HG03196 (cell line): Measurements from ENCODE around the gene OPTC.
"Not testable (repeated sequence)": the region's sequence is repeated elsewhere in the genome, so short reads cannot be mapped to it uniquely, and the experiment has no call there.

Experiments
- ATAC-seq: cut with Tn5 transposase; IDR thresholded peaks from one replicate; pipeline ENCODE4 v1.9.1; 2021; ENCODE audit not compliant: unreplicated experiment

Gene OPTC

GRCh38 chr1:203493901-203494300 lies at the start of gene OPTC:
Gene OPTC (plus strand): TSS chr1:203494153. CDS start chr1:203496006, 1,853 bp downstream.
- no peak for ATAC-seq

- no peak for ATAC-seq
Measured at GRCh38 chr1:203444171-203444576, 49.8 kb upstream of the OPTC start.

GRCh38 chr1:203447151-203447550 lies 46.8 kb upstream of the OPTC start:
- no peak for ATAC-seq

GRCh38 chr1:203447598-203447997 lies 46.4 kb upstream of the OPTC start:
- not testable (repeated sequence) for ATAC-seq

- ATAC-seq = no peak
Measured at GRCh38 chr1:203448521-203449061, 45.4 kb upstream of the OPTC start.

GRCh38 chr1:203450001-203450400 lies 44.0 kb upstream of the OPTC start:
- no peak for ATAC-seq

GRCh38 chr1:203450479-203451149 lies 43.3 kb upstream of the OPTC start:
- ATAC-seq = no peak

- ATAC-seq = no peak
Measured at GRCh38 chr1:203451836-203452784, 41.8 kb upstream of the OPTC start.

GRCh38 chr1:203453016-203453415 lies 40.9 kb upstream of the OPTC start:
- no peak for ATAC-seq

- no peak for ATAC-seq
Measured at GRCh38 chr1:203453616-203454015, 40.3 kb upstream of the OPTC start.

GRCh38 chr1:203454986-203455471 lies 38.9 kb upstream of the OPTC start:
- no peak for ATAC-seq

GRCh38 chr1:203455706-203456105 lies 38.2 kb upstream of the OPTC start:
- no peak for ATAC-seq

GRCh38 chr1:203456577-203456976 lies 37.4 kb upstream of the OPTC start:
- no peak for ATAC-seq

- no peak for ATAC-seq
Measured at GRCh38 chr1:203458078-203458477, 35.9 kb upstream of the OPTC start.

GRCh38 chr1:203459671-203460201 lies 34.2 kb upstream of the OPTC start:
- ATAC-seq = no peak

- ATAC-seq = no peak
Measured at GRCh38 chr1:203461717-203462116, 32.2 kb upstream of the OPTC start.

GRCh38 chr1:203462143-203462542 lies 31.8 kb upstream of the OPTC start:
- no peak for ATAC-seq

GRCh38 chr1:203462878-203463277 lies 31.1 kb upstream of the OPTC start:
- no peak for ATAC-seq

GRCh38 chr1:203463469-203464062 lies 30.4 kb upstream of the OPTC start:
- ATAC-seq = no peak

- ATAC-seq = no peak
Measured at GRCh38 chr1:203464226-203464625, 29.7 kb upstream of the OPTC start.

GRCh38 chr1:203464743-203465142 lies 29.2 kb upstream of the OPTC start:
- no peak for ATAC-seq
